Fibroblast of lung (primary cell): ENCODE measurements around the gene WNT9A. TPM values are rescaled to one million over a fixed set of nuclear protein-coding genes. Genes with fewer than 3 reads are reported as not detected.

ENCODE experiments used
- DNase-seq, 2 donors: peaks; one replicate each; pipeline versions ENCODE4 v3.0.0 to v3.0.0-alpha.2; 2010; ENCODE audit warnings: low read depth in 2 of 2
- H2AFZ ChIP-seq: 2 replicates; pipeline ENCODE4 v1.5.1; 2012; ENCODE audit warnings: low read length, control low read depth, inconsistent platforms
- H3K27ac ChIP-seq: 2 replicates; pipeline ENCODE4 v1.5.1; 2011; ENCODE audit warnings: low read length, control low read depth; ENCODE audit not compliant: insufficient read depth
- H3K27me3 ChIP-seq: 2 replicates; pipeline ENCODE4 v1.5.1; 2011; ENCODE audit warnings: mild to moderate bottlenecking, low read length; ENCODE audit not compliant: control insufficient read depth, insufficient read depth
- H3K36me3 ChIP-seq: 2 replicates; pipeline ENCODE4 v1.5.1; 2011; ENCODE audit warnings: low read length; ENCODE audit not compliant: control insufficient read depth, insufficient read depth
- H3K4me1 ChIP-seq: 2 replicates; pipeline ENCODE4 v1.5.1; 2011; ENCODE audit warnings: low read length; ENCODE audit not compliant: control insufficient read depth, insufficient read depth; ENCODE audit errors: extremely low read depth
- H3K4me2 ChIP-seq: 2 replicates; pipeline ENCODE4 v1.5.1; 2011; ENCODE audit warnings: low read length, control low read depth; ENCODE audit not compliant: insufficient read depth; ENCODE audit errors: extremely low read depth
- H3K4me3 ChIP-seq, 4 experiments: fragments of 200-600 bp in 1 of 4; sonication (generic) in 1 of 4; replicated peaks in 1 of 4; 2 replicates each; pipeline ENCODE4 v1.5.1; 2011 to 2016; ENCODE audit warnings: low read length in 4 of 4, low read depth in 3 of 4, mild to moderate bottlenecking in 3 of 4, control low read depth in 2 of 4, inconsistent platforms in 1 of 4, mixed read lengths in 1 of 4; ENCODE audit not compliant: insufficient read depth in 1 of 4; ENCODE audit errors: control extremely low read depth in 1 of 4
- H3K79me2 ChIP-seq: 2 replicates; pipeline ENCODE4 v1.5.1; 2012; ENCODE audit warnings: mild to moderate bottlenecking, low read length, inconsistent platforms; ENCODE audit not compliant: control insufficient read depth, insufficient read depth
- H3K9ac ChIP-seq: 2 replicates; pipeline ENCODE4 v1.5.1; 2011; ENCODE audit warnings: mild to moderate bottlenecking, low read length, control low read depth; ENCODE audit not compliant: insufficient read depth
- H3K9me3 ChIP-seq: 2 replicates; pipeline ENCODE4 v1.5.1; 2012; ENCODE audit warnings: low read depth, low read length; ENCODE audit not compliant: control insufficient read depth, insufficient read depth
- H4K20me1 ChIP-seq: 2 replicates; pipeline ENCODE4 v1.5.1; 2011; ENCODE audit warnings: low read length; ENCODE audit not compliant: control insufficient read depth, insufficient read depth; ENCODE audit errors: extremely low read depth
- CTCF ChIP-seq, 2 donors: IDR thresholded peaks in 1 of 2; conservative IDR thresholded peaks in 1 of 2; 1 replicate in 1 of 2; 2 replicates in 1 of 2; pipeline ENCODE4 v1.5.1; 2011 to 2012; ENCODE audit warnings: low read length in 2 of 2, control low read depth in 1 of 2, inconsistent platforms in 1 of 2, low read depth in 1 of 2, mild to moderate bottlenecking in 1 of 2
- EZH2 ChIP-seq: IDR thresholded peaks from 2 replicates; pipeline ENCODE4 v1.5.1; 2012; ENCODE audit warnings: low read length, control low read depth, mild to moderate bottlenecking; ENCODE audit errors: missing control alignments
- polyA plus RNA-seq, 2 donors: library from polyadenylated mRNA; depleted of rRNA in 1 of 2; stranded (reverse) in 1 of 2; unstranded in 1 of 2; fragments of >200 nt; gene quantifications; 2 replicates each; pipeline ENCODE4 v1.2.1, GENCODE V29; 2011 to 2012; ENCODE audit warnings: missing spikeins in 1 of 2
- total RNA-seq: library from RNA; depleted of rRNA; stranded (reverse); fragments of >200 nt; gene quantifications from 2 replicates; pipeline ENCODE4 v1.2.1, GENCODE V29; 2014

WNT9A gene
- total and polyA plus RNA-seq, 2 donors (not counting 1 experiment from before 2014, with no cell fraction given): 1.0 to 5.3 TPM

- Histone ChIP-seq H3K79me2 (no peaks in the 10 kb centered on the region), H3K9me3 (no peaks in the 10 kb centered on the region), H3K4me3 (no peak overlapping the region), H2AFZ (no peak overlapping the region), H3K36me3 (no peaks in the 10 kb centered on the region), H4K20me1 (no peaks in the 10 kb centered on the region), H3K27ac (no peak overlapping the region), H3K4me1 (no peaks in the 10 kb centered on the region), H3K4me2 (no peak overlapping the region), H3K9ac (no peak overlapping the region), H3K27me3 (no peaks in the 10 kb centered on the region)
- DNase-seq: no peak
- TF ChIP-seq CTCF (conservative IDR thresholded peaks at IDR 0.05 in 1 of 2, IDR thresholded peaks at IDR 0.05 in 1 of 2; ENCODE audit: low read depth in 1 of 2, low read length in 2 of 2): no peak
- no peak for TF ChIP-seq EZH2
Measured at GRCh38 chr1:227918736-227919135, 29.0 kb downstream of the WNT9A start.

GRCh38 chr1:227918083-227918700, 29.5 kb downstream of the WNT9A start:
- Histone ChIP-seq H3K9me3 (no peaks in the 10 kb centered on the region), H3K36me3 (no peaks in the 10 kb centered on the region), H2AFZ (no peak overlapping the region), H3K27ac (no peak overlapping the region), H3K9ac (no peak overlapping the region), H3K79me2 (no peaks in the 10 kb centered on the region), H3K4me3 (no peak overlapping the region), H4K20me1 (no peaks in the 10 kb centered on the region), H3K4me1 (no peaks in the 10 kb centered on the region), H3K4me2 (no peak overlapping the region), H3K27me3 (no peaks in the 10 kb centered on the region)
- no peak for DNase-seq
- TF ChIP-seq CTCF (conservative IDR thresholded peaks at IDR 0.05 in 1 of 2, IDR thresholded peaks at IDR 0.05 in 1 of 2; ENCODE audit: low read depth in 1 of 2, low read length in 2 of 2): no peak
- TF ChIP-seq EZH2: no peak

- Histone ChIP-seq H3K4me3 (no peak overlapping the region), H3K4me1 (no peaks in the 10 kb centered on the region), H3K27me3 (no peaks in the 10 kb centered on the region), H3K9ac (no peak overlapping the region), H3K36me3 (no peaks in the 10 kb centered on the region), H3K4me2 (no peak overlapping the region), H2AFZ (no peak overlapping the region), H3K79me2 (no peaks in the 10 kb centered on the region), H4K20me1 (no peaks in the 10 kb centered on the region), H3K9me3 (no peaks in the 10 kb centered on the region), H3K27ac (no peak overlapping the region)
- TF ChIP-seq CTCF (conservative IDR thresholded peaks at IDR 0.05 in 1 of 2, IDR thresholded peaks at IDR 0.05 in 1 of 2; ENCODE audit: low read depth in 1 of 2, low read length in 2 of 2) (no peak), EZH2 (no peak)
- no peak for DNase-seq
Measured at GRCh38 chr1:227917081-227917950, 30.4 kb downstream of the WNT9A start.
